Measurements from ENCODE around the gene FOXO1.

FOXO1 gene

GRCh38 chr13:40604135-40604534 is 62.3 kb downstream of the FOXO1 start:
- DNase-seq (ENCODE audit: low read depth) = no peak

GRCh38 chr13:40600149-40600751 is 66.2 kb downstream of the FOXO1 start:
- DNase-seq (ENCODE audit: low read depth) = no peak

DNA sequence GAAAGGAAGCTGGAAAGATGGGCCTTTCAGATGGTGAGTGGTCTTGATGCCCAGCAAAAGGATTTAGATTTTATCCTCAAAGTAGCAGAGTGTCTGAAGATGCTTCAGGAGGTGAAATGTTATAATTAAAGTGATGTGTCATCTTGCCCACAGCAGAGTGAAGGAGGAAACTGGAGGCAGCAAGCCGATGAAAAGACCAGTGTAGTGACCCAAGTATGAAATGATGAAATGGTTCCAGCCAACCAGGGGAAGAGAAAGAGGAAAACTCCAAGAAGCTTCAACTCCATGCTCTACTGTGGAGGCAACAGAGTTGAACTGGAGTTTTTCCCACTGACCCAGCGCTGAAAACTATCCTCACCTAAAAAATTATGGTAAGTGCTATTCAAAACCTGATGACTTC is 66.7 kb downstream of the FOXO1 start:
- DNase-seq (ENCODE audit: low read depth) = no peak

DNA sequence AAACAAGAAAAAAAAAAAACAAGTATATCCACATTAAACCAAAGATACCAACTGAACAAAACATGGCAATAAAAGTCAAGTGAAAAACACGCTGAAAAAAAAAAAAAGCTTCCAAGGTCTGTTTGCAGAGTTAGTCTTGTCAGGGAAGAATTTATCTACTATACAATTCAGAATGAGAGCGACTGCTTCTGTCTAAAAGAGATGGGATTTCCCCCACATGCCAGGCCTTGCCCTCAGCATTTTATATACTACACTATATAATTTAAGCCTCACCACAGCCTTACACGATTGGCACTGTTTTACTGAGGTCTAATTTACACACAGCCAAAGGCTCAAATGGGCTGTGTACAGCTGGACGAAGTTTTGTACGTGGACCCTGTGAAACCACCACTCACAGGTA is 67.3 kb downstream of the FOXO1 start:
- no peak for DNase-seq (ENCODE audit: low read depth)

GRCh38 chr13:40598569-40598968 is 67.9 kb downstream of the FOXO1 start:
- DNase-seq (ENCODE audit: low read depth) = no peak

DNA sequence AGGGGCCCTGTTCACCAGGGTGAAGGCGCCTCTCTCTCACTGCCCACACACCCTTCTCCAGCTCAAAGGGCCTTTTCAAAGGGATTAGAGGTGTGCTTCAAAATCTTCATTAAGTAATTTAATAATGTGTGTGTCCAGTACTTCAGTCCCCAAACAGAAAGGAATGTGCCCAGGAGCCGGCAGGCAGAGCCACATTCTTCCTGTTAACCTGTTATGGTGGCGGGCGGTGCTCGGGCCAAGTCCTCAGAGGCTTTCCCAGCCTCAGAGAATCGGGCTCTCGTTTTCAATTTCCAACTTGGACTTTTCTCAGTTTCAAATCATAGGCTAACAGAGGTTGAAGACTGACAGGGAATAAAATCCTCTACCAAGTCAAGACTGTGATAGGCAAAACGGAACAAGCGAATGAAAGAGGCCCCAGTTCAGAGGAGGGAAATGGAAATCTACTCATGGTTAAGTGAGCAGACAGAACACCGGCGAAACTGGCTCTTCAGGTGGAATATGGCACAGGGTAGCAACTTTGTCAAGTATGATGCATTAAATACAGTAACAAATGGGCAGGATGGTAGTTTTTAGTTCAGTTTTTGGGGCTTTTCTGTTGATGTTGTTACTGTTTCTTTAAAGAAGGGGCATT is 68.6 kb downstream of the FOXO1 start:
- no peak for DNase-seq (ENCODE audit: low read depth)

DNA sequence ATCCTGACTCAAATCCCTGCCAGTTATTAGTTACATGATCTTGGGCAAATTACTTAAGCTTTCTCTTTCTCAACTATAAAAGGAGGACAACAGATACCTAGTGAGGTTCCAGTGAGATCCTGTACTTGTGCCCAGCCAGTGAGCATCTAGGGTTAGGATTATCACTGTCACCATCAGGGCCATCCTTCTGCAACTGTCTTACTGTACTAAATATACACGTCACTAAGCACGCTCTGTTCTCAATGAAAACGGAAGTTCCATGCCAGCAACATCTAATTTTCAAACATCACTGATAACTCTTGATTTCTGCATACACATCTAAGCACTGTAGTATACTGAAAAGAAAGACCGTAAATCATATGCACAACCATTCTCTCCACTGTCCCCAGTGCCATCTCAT is 70.0 kb downstream of the FOXO1 start:
- DNase-seq (ENCODE audit: low read depth) = no peak

DNA sequence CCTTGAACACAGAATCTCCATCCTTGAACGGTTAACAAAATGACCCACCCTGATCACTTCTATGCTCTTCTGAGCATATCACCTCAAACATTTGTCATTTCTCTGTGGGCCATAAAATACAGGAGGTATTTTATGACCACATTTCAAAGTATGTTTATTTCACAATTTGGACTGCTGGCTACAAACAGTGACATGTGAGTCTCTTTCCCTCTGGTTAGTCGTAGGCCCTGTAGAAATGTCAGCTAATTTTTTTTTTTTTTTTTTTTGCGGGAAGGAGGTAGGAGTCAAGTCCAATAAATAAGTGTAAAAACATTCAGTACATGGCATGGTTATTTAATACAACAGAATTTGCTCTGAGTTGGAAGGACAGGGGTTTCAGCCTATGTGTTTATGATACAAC is 70.7 kb downstream of the FOXO1 start:
- no peak for DNase-seq (ENCODE audit: low read depth)

- DNase-seq (ENCODE audit: low read depth) = no peak
These were observed 74.4 kb downstream of the FOXO1 start for GRCh38 chr13:40592035-40592434.

DNA sequence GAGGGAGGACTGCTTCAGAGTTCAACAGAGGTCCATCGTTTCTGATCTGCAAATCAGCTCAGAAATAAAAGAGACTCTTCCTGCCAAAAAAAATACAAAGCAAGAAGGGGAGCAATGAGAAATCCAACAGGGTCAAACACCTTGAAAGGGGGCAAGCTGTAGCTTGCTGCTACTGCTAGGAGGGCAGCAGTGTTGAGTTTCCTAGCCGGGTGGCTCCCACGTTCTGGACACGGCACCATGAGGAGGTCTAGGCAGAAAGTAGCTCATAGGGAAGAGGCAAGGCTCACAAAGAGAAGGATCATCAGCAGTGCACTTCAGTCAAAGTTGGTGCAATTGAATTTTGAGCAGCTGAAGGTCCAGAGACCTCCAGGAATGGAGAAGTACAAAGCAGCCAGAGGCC is 75.3 kb downstream of the FOXO1 start:
- no peak for DNase-seq (ENCODE audit: low read depth)

GRCh38 chr13:40590112-40590862 is 76.2 kb downstream of the FOXO1 start:
- DNase-seq (ENCODE audit: low read depth) = no peak

DNA sequence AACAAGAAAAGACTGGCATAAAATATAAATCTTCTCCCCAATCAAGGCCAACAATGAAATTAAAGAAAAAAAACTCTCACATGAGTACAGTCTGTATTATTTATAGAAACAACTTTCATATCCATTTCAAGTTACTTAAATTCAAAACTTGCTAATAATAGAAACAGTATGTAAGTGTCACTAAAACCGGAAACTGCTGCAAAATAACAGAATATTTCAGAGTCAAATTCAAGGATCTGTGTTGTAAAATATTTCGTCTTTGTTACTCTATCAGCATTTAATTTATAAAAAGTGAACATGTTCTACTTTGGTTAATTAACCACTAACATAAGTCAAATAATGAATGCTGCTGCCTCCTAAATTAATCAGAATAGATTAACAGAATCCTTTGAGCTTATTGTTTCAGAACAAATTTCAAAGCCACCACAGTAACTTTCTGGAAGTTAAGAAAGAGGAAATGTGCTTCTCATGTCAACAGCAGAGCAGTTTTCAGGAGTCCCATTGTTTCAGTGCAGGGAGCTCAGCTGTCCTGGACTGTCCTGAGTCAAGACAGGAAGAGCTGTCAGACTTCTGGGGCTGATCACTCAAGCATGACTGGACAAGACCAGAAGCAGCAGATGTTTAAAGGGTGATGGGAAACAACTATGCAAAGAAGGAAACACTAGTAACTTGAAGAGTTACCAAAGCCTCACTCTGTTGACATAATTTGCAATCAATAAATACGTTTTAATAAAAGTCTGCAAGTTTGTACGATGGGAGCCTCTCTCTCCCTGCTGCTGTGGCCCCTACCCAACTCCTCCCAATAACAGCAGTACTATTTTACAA is 76.9 kb downstream of the FOXO1 start:
- no peak for DNase-seq (ENCODE audit: low read depth)

DNA sequence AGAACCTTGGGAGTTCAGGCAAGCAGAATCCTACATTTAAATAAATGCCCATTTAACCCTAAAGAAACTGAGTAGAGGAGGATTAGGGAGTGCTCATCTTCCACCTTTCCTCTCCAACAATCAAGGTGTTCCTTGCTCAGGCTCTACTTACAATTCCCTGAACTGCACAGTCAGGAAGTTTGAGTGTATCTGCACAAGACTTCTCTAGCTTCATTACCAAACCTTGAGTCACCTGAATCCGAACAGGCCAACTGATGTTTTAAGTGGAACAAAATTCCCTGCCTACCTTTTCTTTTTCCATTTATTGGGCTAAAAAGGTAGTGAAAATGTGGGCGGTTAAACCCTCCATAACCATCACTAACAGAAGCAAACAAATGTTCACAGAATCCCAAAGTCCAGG is 78.3 kb downstream of the FOXO1 start:
- DNase-seq (ENCODE audit: low read depth) = no peak

GRCh38 chr13:40586886-40587565 is 79.4 kb downstream of the FOXO1 start:
- no peak for DNase-seq (ENCODE audit: low read depth)

- no peak for DNase-seq (ENCODE audit: low read depth)
These were observed 80.5 kb downstream of the FOXO1 start for GRCh38 chr13:40585911-40586471.

GRCh38 chr13:40583738-40584137 is 82.7 kb downstream of the FOXO1 start:
- DNase-seq (ENCODE audit: low read depth) = no peak

- DNase-seq (ENCODE audit: low read depth) = no peak
These were observed 83.9 kb downstream of the FOXO1 start for GRCh38 chr13:40582531-40582930.

- no peak for DNase-seq (ENCODE audit: low read depth)
These were observed 85.2 kb downstream of the FOXO1 start for GRCh38 chr13:40581277-40581579.

GRCh38 chr13:40580566-40581276 is 85.7 kb downstream of the FOXO1 start:
- DNase-seq (ENCODE audit: low read depth) = no peak

DNA sequence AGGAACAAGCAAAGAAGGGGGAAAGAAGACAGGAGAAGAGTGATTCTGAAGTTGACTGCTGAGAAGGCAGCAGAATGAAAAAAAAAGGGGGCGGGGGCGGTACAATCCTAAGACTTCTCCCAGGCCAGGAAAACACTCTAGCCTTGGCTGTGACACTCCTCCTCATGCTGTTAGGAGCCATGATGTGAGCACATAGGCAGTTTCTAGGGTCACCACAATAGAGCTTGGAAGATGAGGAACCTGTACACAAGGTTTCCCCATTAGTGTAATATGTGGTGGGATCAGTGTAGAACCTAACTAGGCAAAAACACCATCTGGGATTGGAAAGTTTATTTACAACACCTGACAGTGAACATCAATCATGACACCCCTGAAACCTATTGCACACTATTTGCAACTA is 86.9 kb downstream of the FOXO1 start:
- no peak for DNase-seq (ENCODE audit: low read depth)

GRCh38 chr13:40578055-40578454 is 88.4 kb downstream of the FOXO1 start:
- no peak for DNase-seq (ENCODE audit: low read depth)

Measured in activated gamma-delta T cell treated with anti-CD3 and anti-CD28 coated beads, Interleukin-2, amount 50 U/mL, for 16 hours (primary cell).